Gastroesophageal sphincter (tissue), 3 donors: ENCODE data around the gene RXRA.

Experiments
- CTCF ChIP-seq, 4 experiments: fragments of 200-600 bp in 2 of 4; fragments of 450-650 bp in 2 of 4; sonication (generic) in 1 of 4; IDR thresholded peaks; one replicate each; pipeline ENCODE4 v1.5.1; 2017 to 2019; ENCODE audit warnings: antibody characterized with exemption in 4 of 4, mild to moderate bottlenecking in 2 of 4, moderate library complexity in 2 of 4
- EP300 ChIP-seq: sonication (generic); formaldehyde crosslinking; IDR thresholded peaks from one replicate; pipeline ENCODE4 v1.6.1; 2017; ENCODE audit warnings: antibody characterized with exemption, mild to moderate bottlenecking
- POLR2A ChIP-seq, 2 donors: fragments of 450-650 bp; IDR thresholded peaks; one replicate each; pipeline ENCODE4 v1.6.1; 2017; ENCODE audit warnings: antibody characterized with exemption in 2 of 2, mild to moderate bottlenecking in 2 of 2, moderate library complexity in 1 of 2
- POLR2AphosphoS5 ChIP-seq: sonication (generic); formaldehyde crosslinking; IDR thresholded peaks from one replicate; pipeline ENCODE4 v1.6.1; 2017; ENCODE audit warnings: antibody characterized with exemption

- no peak for TF ChIP-seq CTCF (IDR thresholded peaks at IDR 0.05)
- TF ChIP-seq POLR2AphosphoS5, result peak; percentile 75
- TF ChIP-seq POLR2A (IDR thresholded peaks at IDR 0.05), result peak; percentile 33 to 43
- no peak for TF ChIP-seq EP300
Observed at GRCh38 chr9:134455934-134456755, 129.9 kb downstream of the RXRA start.
